PFSK-1 (cell line): Measurements from ENCODE around the gene CTNND2.

ENCODE experiments used
- FOXP2 ChIP-seq: optimal IDR thresholded peaks from 2 replicates; pipeline ENCODE3; 2011; ENCODE audit warnings: borderline replicate concordance, control low read depth, inconsistent platforms; ENCODE audit not compliant: insufficient read depth; ENCODE audit errors: extremely low read length, extremely low read depth
- POLR2AphosphoS5 ChIP-seq: IDR thresholded peaks from 2 replicates; pipeline ENCODE4 v1.6.1; 2012; ENCODE audit warnings: low read depth, mild to moderate bottlenecking, control low read depth, low read length, moderate library complexity
- REST ChIP-seq, 2 experiments: IDR thresholded peaks; 2 replicates each; pipeline versions ENCODE4 v1.6.1 to v1.8.0; 2011 to 2012; ENCODE audit warnings: low read depth in 2 of 2, low read length in 2 of 2, control low read depth in 1 of 2, inconsistent platforms in 1 of 2, mild to moderate bottlenecking in 1 of 2, moderate library complexity in 1 of 2; ENCODE audit not compliant: insufficient read depth in 1 of 2
- SIN3A ChIP-seq: IDR thresholded peaks from 2 replicates; pipeline ENCODE4 v1.6.1; 2012; ENCODE audit warnings: mild to moderate bottlenecking, low read length, moderate library complexity, borderline replicate concordance; ENCODE audit not compliant: insufficient read depth
- TAF1 ChIP-seq: IDR thresholded peaks from 2 replicates; pipeline ENCODE4 v1.6.1; 2012; ENCODE audit warnings: low read length, control low read depth, borderline replicate concordance; ENCODE audit not compliant: insufficient read depth

Gene CTNND2

GRCh38 chr5:11329679-11330078 is 574.6 kb downstream of the CTNND2 start:
- no peak for TF ChIP-seq POLR2AphosphoS5
- no peak for TF ChIP-seq REST (IDR thresholded peaks at IDR 0.05; ENCODE audit: insufficient read depth in 1 of 2, low read depth in 2 of 2, low read length in 2 of 2)
- TF ChIP-seq TAF1, result no peak
- no peak for TF ChIP-seq SIN3A

GRCh38 chr5:11324521-11325289 is 579.5 kb downstream of the CTNND2 start:
- TF ChIP-seq TAF1 (no peak), POLR2AphosphoS5 (no peak), FOXP2 (no peak), REST (IDR thresholded peaks at IDR 0.05; ENCODE audit: insufficient read depth in 1 of 2, low read depth in 2 of 2, low read length in 2 of 2) (no peak), SIN3A (no peak)

- TF ChIP-seq SIN3A, result no peak
- TF ChIP-seq TAF1, result no peak
- no peak for TF ChIP-seq REST (IDR thresholded peaks at IDR 0.05; ENCODE audit: insufficient read depth in 1 of 2, low read depth in 2 of 2, low read length in 2 of 2)
- TF ChIP-seq FOXP2, result no peak
- no peak for TF ChIP-seq POLR2AphosphoS5
Observed at GRCh38 chr5:11323761-11324160, 580.5 kb downstream of the CTNND2 start.

GRCh38 chr5:11322133-11322532 is 582.1 kb downstream of the CTNND2 start:
- TF ChIP-seq FOXP2, result no peak
- no peak for TF ChIP-seq REST (IDR thresholded peaks at IDR 0.05; ENCODE audit: insufficient read depth in 1 of 2, low read depth in 2 of 2, low read length in 2 of 2)
- no peak for TF ChIP-seq TAF1
- TF ChIP-seq SIN3A, result no peak
- TF ChIP-seq POLR2AphosphoS5, result no peak
